H1 (cell line): Measurements from ENCODE around the gene WDR74. TPM values are rescaled to one million over a fixed set of nuclear protein-coding genes. Genes with fewer than 3 reads are reported as not detected.
A peak's percentile ranks its signal among the peaks of the same experiment; 100 is the strongest.

ENCODE experiments used
- ASH2L ChIP-seq: fragments of 200-600, 300-600 bp; sonication (generic); IDR thresholded peaks from one replicate; pipeline ENCODE4 v1.7.1; 2017; ENCODE audit warnings: low read length
- BRCA1 ChIP-seq: IDR thresholded peaks from 2 replicates; pipeline ENCODE4 v1.6.1; 2012; ENCODE audit warnings: low read depth, low read length, improper control_type of control experiment
- CBX8 ChIP-seq: fragments of 300-800, 300-1000 bp; sonication (generic); IDR thresholded peaks from 2 replicates; pipeline ENCODE4 v1.7.1; 2016; ENCODE audit warnings: low read depth, low read length, borderline replicate concordance
- CEBPB ChIP-seq: IDR thresholded peaks from 2 replicates; pipeline ENCODE4 v1.6.1; 2012; ENCODE audit warnings: low read depth, low read length
- CHD1 ChIP-seq: IDR thresholded peaks from 2 replicates; pipeline ENCODE4 v1.6.1; 2012; ENCODE audit warnings: low read depth, low read length, improper control_type of control experiment
- CREB1 ChIP-seq: IDR thresholded peaks from 2 replicates; pipeline ENCODE4 v1.6.1; 2012; ENCODE audit warnings: inconsistent platforms
- EGR1 ChIP-seq: IDR thresholded peaks from 2 replicates; pipeline ENCODE4 v1.6.1; 2011; ENCODE audit warnings: low read depth, low read length, borderline replicate concordance
- EZH2 ChIP-seq: fragments of 200-600 bp; sonication (generic); IDR thresholded peaks from 2 replicates; pipeline ENCODE4 v1.7.1; 2012; ENCODE audit warnings: low read depth, mild to moderate bottlenecking, moderate library complexity, low read length, inconsistent platforms; ENCODE audit not compliant: severe bottlenecking
- GABPA ChIP-seq: IDR thresholded peaks from 2 replicates; pipeline ENCODE4 v1.6.1; 2011; ENCODE audit warnings: mild to moderate bottlenecking, low read length, moderate library complexity, borderline replicate concordance; ENCODE audit not compliant: insufficient read depth
- HDAC6 ChIP-seq: IDR thresholded peaks from one replicate; pipeline ENCODE4 v1.7.1; 2012; ENCODE audit warnings: low read depth, mild to moderate bottlenecking, inconsistent platforms, low read length, moderate library complexity
- JUN ChIP-seq: IDR thresholded peaks from 2 replicates; pipeline ENCODE4 v1.6.1; 2011; ENCODE audit warnings: low read depth, mild to moderate bottlenecking, improper control_type of control experiment, low read length
- MAFK ChIP-seq: IDR thresholded peaks from 2 replicates; pipeline ENCODE4 v1.6.1; 2012; ENCODE audit warnings: low read depth, mild to moderate bottlenecking, improper control_type of control experiment, low read length
- PHF8 ChIP-seq: fragments of 200-600 bp; sonication (generic); conservative IDR thresholded peaks from 2 replicates; pipeline ENCODE4 v1.7.1; 2012; ENCODE audit warnings: low read depth, mild to moderate bottlenecking, inconsistent platforms, low read length, moderate library complexity
- RAD21 ChIP-seq, 2 experiments: IDR thresholded peaks in 1 of 2; conservative IDR thresholded peaks in 1 of 2; 2 replicates each; pipeline ENCODE4 v1.6.1; 2011; ENCODE audit warnings: low read depth in 2 of 2, low read length in 2 of 2, improper control_type of control experiment in 1 of 2, inconsistent platforms in 1 of 2, mild to moderate bottlenecking in 1 of 2, moderate library complexity in 1 of 2
- SIRT6 ChIP-seq: IDR thresholded peaks from one replicate; pipeline ENCODE4 v1.7.1; 2012; ENCODE audit warnings: low read length, inconsistent platforms
- SP4 ChIP-seq: IDR thresholded peaks from 2 replicates; pipeline ENCODE4 v1.6.1; 2012; ENCODE audit warnings: low read length, inconsistent platforms
- SRF ChIP-seq: IDR thresholded peaks from 2 replicates; pipeline ENCODE4 v1.6.1; 2011; ENCODE audit warnings: mild to moderate bottlenecking, low read depth, low read length, moderate library complexity
- SUZ12 ChIP-seq: fragments of 200-600 bp; sonication (generic); IDR thresholded peaks from 2 replicates; pipeline ENCODE4 v1.6.1; 2012; ENCODE audit warnings: mild to moderate bottlenecking, inconsistent platforms, low read length, moderate library complexity, mixed read lengths
- TBP ChIP-seq: IDR thresholded peaks from 2 replicates; pipeline ENCODE4 v1.6.1; 2011; ENCODE audit warnings: low read depth, low read length, improper control_type of control experiment
- TEAD4 ChIP-seq: IDR thresholded peaks from 2 replicates; pipeline ENCODE4 v1.6.1; 2012; ENCODE audit warnings: low read depth, low read length, inconsistent platforms, mixed read lengths
- YY1 ChIP-seq: IDR thresholded peaks from 2 replicates; pipeline ENCODE4 v1.6.1; 2011; ENCODE audit warnings: low read depth, mild to moderate bottlenecking, low read length
- polyA plus RNA-seq, 7 experiments: library from polyadenylated mRNA; depleted of rRNA in 3 of 7; stranded (reverse) in 5 of 7; unstranded in 2 of 7; fragments of >200 nt in 5 of 7; fragments of 200-250 nt in 2 of 7; gene quantifications; 1 replicate in 5 of 7; 2 replicates in 1 of 7; 4 replicates in 1 of 7; pipeline versions ENCODE4 v1.2.1 to v1.2.3, GENCODE V29; 2011 to 2013; ENCODE audit warnings: missing spikeins in 2 of 7, mixed read lengths in 2 of 7
- total RNA-seq: library from RNA; stranded (reverse); fragmentation: NEBNext Ultra II Directional; extraction: Animal tissue kit (Norgen Biotek cat#: 25700); gene quantifications from 2 replicates; pipeline ENCODE4 v1.2.1, GENCODE V29; 2021
- TF ChIP-seq, protein P1 (sequence below): IDR thresholded peaks from 2 replicates; pipeline ENCODE4 v1.6.1; 2012; ENCODE audit warnings: low read length, inconsistent platforms
- TF ChIP-seq, protein P2 (sequence below): IDR thresholded peaks from 2 replicates; pipeline ENCODE4 v1.6.1; 2012; ENCODE audit warnings: inconsistent platforms

The WDR74 gene
- total and polyA plus RNA-seq, 2 of the 8 experiments (the other 6 are each of a cell fraction or from before 2014, with no cell fraction given), result 93.6 to 97.0 TPM

DNA sequence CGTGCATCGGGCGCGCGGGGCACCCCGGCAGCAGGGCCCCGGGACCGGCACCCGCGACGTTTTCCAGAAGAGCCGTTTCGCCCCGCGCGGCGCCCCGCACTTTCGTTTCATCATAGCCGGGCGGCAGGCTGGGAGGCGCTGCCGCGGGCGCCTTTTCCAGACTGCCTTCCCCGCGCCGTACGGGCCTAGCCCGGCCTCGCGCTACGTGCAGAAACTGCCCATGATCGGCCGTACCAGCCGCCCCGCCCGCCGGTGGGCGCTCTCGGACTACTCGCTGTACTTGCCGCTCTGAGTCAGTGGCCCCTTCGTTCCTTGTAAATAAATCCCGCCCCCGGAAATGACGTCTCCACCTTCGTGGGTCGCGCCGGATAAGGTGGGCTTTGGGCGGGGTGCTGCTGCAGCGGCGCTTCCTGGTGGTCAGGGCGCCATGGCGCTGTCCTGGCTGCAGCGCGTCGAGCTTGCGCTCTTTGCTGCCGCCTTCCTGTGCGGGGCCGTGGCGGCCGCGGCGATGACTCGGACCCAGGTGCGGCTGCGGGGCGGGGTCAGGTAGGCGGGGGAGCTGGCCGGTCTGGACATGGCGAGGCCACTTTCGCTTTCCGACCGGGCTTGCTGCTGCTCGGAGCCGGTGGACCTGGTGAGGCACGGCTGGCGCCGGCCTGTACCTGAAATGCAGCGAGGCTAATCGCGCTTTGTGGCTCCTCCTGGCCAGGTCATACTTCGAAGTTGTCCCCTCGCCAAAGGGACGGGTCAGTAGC lies 52.2 kb downstream of the WDR74 start, which contains the start of gene TMEM179B (continued):
- TF ChIP-seq RAD21 (IDR thresholded peaks at IDR 0.05 in 1 of 2, conservative IDR thresholded peaks at IDR 0.05 in 1 of 2; ENCODE audit: low read depth in 2 of 2, low read length in 2 of 2) (peak; percentile 44 to 51), PHF8 (peak; percentile 92), CEBPB (no peak), CHD1 (no peak), SP4 (no peak), ASH2L (peak; percentile 77), EZH2 (no peak), CBX8 (no peak), SUZ12 (no peak), BRCA1 (no peak), CREB1 (peak; percentile 95), SRF (peak; percentile 64), EGR1 (no peak), GABPA (peak; percentile 90; the same call in 1 of the 2 replicates), HDAC6 (no peak), YY1 (peak; percentile 93), TBP (peak; percentile 87), TEAD4 (no peak), JUN (no peak), MAFK (no peak), SIRT6 (no peak)
- TF ChIP-seq, protein P1, sequence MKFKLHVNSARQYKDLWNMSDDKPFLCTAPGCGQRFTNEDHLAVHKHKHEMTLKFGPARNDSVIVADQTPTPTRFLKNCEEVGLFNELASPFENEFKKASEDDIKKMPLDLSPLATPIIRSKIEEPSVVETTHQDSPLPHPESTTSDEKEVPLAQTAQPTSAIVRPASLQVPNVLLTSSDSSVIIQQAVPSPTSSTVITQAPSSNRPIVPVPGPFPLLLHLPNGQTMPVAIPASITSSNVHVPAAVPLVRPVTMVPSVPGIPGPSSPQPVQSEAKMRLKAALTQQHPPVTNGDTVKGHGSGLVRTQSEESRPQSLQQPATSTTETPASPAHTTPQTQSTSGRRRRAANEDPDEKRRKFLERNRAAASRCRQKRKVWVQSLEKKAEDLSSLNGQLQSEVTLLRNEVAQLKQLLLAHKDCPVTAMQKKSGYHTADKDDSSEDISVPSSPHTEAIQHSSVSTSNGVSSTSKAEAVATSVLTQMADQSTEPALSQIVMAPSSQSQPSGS, result peak; percentile 32; the same call in 1 of the 2 replicates
- TF ChIP-seq, protein P2, sequence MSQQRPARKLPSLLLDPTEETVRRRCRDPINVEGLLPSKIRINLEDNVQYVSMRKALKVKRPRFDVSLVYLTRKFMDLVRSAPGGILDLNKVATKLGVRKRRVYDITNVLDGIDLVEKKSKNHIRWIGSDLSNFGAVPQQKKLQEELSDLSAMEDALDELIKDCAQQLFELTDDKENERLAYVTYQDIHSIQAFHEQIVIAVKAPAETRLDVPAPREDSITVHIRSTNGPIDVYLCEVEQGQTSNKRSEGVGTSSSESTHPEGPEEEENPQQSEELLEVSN, result peak; percentile 62; the same call in 1 of the 2 replicates
